Right ventricle myocardium inferior (tissue), 1 donor: Measurements from ENCODE around the gene KIF2A. TPM values are rescaled to one million over a fixed set of nuclear protein-coding genes. Genes with fewer than 3 reads are reported as not detected.
A peak's percentile ranks its signal among the peaks of the same experiment; 100 is the strongest.

ENCODE experiments used
- ATAC-seq: fragments of 200-7000 bp; cut with Tn5 transposase; one replicate; pipeline ENCODE4 v1.9.1; 2020; ENCODE audit warnings: mild to moderate bottlenecking, moderate library complexity
- DNase-seq: peaks from one replicate; pipeline ENCODE4 v3.0.0; 2021; ENCODE audit errors: missing footprints
- intact Hi-C: fragments of 100-400 bp; cut with DNase I; formaldehyde crosslinking; loops from one replicate; pipeline ENCODE4 v1.11.0; 2022
- total RNA-seq: library from RNA; stranded (reverse); fragmentation: NEBNext Ultra II Directional; extraction: Animal tissue kit (Norgen Biotek cat#: 25700); gene quantifications from one replicate; pipeline ENCODE4 v1.2.1, GENCODE V29; 2021
- donor health status: DM: no; HTN: yes; CAD: no; lungs with severe emphysema.

KIF2A gene
- total RNA-seq, 1 donor from 2014 or later: 9.8 TPM

DNA sequence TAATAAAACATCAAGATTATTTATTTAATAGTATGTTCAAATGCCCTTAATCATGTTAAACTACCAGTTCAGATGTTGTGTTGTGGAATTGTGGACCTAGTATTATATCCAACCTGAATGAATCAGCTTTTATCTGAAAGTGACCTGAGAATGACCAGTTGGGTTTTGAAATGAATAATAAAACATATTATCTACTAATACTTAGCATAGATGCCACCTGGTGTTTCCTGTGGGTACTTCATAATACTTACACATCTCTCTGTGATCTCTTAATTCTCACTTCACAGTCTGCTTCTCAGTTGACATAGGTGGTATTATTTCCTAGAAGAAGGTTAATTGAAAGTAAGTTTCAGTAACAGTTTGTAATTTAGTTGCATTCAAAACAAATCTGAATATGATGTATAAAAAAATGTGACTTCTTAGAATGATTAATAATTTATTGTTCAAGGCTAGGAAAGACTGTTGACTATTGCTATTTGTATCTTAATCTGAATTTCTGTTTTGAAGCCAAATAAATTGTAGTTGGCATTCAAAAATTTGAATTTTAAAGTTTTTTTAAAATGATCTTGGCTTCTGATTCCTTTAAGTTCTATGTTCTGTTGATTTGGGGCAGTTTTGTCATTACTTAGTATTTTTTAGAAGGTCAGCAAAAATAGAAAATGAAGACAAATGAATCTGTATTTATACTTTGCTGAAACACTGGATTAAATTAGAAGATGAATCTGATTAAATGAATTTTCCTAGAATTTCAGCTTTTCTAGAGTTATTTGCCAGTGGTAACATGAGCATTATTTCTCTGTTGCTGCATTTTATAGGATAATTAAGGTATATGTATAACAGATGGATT, 48.2 kb downstream of the KIF2A start:
- DNase-seq: no peak
- intact Hi-C loops: loop anchor here (5.0 to 10.0 kb wide), 2 partner anchors 49 to 132 kb away; partner anchors contain the start of gene KIF2A
- no peak for ATAC-seq

- intact Hi-C loops: no loop called here
- DNase-seq (no peak), ATAC-seq (no peak)
Measured at GRCh38 chr5:62362701-62363100, 56.7 kb downstream of the KIF2A start.

- DNase-seq (no peak), ATAC-seq (no peak)
- intact Hi-C loops: no loop called here
Measured at GRCh38 chr5:62369039-62369438, 63.0 kb downstream of the KIF2A start.

GRCh38 chr5:62371409-62371808, 65.4 kb downstream of the KIF2A start:
- ATAC-seq (no peak), DNase-seq (no peak)
- intact Hi-C loops: no loop called here

GRCh38 chr5:62372600-62372999, 66.6 kb downstream of the KIF2A start:
- ATAC-seq (no peak), DNase-seq (no peak)
- intact Hi-C loops: no loop called here

DNA sequence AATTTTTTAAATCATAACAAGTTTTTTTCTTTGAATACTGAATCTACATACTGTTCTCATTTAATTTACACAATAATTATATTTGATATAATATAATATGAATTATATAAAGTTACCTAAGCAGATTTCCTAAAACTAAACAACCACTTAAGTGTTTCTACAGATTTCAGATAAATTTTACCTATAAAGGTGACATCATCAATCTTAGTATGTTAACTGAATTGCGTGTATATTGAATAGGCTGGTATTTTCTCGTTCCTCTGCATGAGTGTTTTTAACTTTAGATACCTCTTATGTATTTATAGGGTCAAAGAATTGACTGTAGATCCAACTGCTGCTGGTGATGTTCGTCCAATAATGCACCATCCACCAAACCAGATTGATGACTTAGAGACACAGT, 67.4 kb downstream of the KIF2A start:
- no peak for ATAC-seq
- intact Hi-C loops: no loop called here
- no peak for DNase-seq

GRCh38 chr5:62374090-62374489, 68.1 kb downstream of the KIF2A start:
- ATAC-seq (no peak), DNase-seq (no peak)
- intact Hi-C loops: no loop called here

DNA sequence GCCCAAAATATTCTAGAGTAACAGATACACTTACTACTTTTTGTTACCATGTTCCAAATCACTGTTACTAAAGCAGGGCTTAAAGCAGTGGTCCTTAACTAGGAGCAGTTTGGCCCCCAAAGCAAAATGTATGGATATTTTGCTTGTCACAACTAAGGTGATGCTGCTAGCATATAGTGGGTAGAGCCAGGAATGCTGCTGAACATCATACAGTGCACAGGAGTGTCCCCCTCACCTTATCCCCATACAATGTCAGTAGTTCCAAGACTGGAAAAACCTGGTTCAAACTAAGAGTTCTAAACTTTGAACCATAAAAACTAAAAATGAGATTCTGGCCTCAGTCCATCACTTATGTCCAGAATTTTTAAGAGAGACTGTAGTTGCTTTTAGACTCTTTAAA, 69.6 kb downstream of the KIF2A start:
- DNase-seq: no peak
- intact Hi-C loops: no loop called here

GRCh38 chr5:62376064-62376463, 70.1 kb downstream of the KIF2A start:
- intact Hi-C loops: no loop called here
- ATAC-seq (no peak), DNase-seq (no peak)

More for the DNA sequence above, 69.6 kb downstream of the KIF2A start:
- ATAC-seq: no peak

GRCh38 chr5:62385131-62385530, 79.1 kb downstream of the KIF2A start:
- no peak for ATAC-seq
- DNase-seq: no peak
- intact Hi-C loops: no loop called here

- DNase-seq: no peak
- intact Hi-C loops: no loop called here
- ATAC-seq: no peak
Measured at GRCh38 chr5:62385816-62386400, 79.9 kb downstream of the KIF2A start.

DNA sequence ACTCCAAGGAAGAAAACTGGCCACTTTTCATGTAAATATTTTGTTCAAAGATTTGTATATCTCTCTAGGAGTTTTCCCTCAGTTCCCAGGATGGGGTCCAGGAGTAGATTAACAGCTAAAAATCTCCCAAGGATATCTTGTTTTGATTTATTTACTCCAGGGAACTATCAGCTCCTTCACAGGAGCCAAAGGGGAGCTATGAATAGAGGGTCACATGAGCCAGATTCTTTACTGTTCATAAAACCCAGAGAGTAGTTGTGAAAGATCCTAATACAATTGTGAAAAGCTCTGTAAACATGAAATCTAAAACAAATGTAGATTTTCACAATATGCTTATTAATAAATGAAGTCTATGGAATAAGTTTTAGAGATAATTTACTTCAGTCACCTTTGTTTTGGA, 80.8 kb downstream of the KIF2A start:
- DNase-seq (no peak), ATAC-seq (peak; percentile 54)
- intact Hi-C loops: no loop called here

DNA sequence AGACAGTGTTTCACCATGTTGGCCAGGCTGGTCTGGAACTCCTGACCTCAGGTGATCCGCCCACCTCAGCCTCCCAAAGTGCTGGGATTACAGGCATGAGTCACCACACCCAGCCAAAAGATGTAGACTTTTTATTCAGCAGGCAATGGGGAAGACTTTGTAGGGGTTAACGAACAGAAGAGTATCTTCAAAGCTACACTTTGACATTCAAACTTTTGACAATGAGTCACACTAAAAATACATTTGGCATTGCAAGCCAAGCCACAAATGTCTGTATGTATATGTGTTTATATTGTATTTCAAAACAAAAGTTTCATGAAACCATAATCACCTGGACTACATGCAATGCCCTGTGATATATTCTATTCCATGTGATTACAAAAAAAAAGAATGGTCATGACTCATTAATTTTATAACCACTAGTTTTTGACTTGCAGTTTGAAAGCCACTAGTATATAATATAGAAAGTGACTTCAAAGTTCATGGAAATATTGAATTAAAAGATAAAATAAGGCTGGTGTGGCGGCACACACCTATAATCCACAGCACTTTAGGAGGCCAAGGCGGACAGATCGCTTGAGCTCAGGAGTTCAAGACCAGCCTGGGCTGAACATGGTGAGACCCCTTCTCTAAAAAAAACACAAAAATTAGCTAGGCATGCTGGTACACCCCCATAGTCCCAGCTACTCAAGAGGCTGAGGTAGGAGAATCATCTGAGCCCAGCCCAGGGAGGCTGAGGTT, 89.4 kb downstream of the KIF2A start:
- ATAC-seq (no peak), DNase-seq (no peak)

GRCh38 chr5:62403411-62404250, 97.6 kb downstream of the KIF2A start, which contains the start of gene DIMT1:
DIMT1 (minus strand) TSS chr5:62403905; CDS start chr5:62403772, 133 bp downstream.
- intact Hi-C loops: loop anchor here (2.0 kb wide), 1 partner anchor 29 kb away; no protein-coding TSS in a partner anchor
- ATAC-seq: peak; percentile 100

More for the DNA sequence above, 89.4 kb downstream of the KIF2A start:
- intact Hi-C loops: no loop called here

DNA sequence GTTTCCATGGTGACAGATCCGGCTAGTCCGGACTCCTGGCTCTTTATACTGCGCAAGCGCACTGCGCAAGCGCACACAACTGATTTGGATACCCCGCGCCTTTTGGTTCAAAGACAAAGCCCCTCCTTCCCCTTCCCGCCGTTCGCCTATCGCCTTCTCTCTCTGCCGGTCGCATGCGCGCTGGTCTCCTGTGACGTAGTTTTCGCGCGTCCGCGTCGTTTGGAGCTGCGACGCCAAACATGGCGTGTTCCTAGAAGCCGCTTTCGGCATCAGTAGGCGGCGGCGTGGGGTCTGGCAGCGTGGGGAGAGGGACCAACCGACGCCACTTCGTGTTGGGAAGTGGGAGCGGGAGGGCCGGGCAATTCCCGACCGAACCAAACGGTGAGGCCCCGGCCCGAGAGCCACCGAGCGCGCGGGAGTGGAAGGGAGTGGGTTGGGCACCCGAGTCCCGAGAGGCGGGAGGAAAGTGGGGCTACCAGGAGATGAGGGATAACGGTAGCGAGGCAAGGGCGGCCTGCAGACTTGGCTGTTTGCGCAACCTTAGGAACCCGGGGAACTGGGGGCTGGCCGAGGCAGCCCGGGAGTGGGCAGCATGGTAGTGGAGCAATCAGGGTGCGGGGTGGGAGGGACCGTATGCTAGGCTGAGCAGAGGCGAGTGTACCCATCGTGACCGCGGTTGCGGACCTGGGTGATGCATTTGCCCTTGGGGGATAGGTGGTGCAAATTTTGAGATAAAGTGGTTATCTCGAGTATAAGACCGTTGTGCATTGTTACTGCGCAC, 106.7 kb downstream of the KIF2A start, which contains the start of gene IPO11:
Gene IPO11 (plus strand): TSS at position 215 of the 781 bp plus-strand sequence. CDS start 24,517 bp downstream, outside the sequence.
- ATAC-seq (peak; percentile 99), DNase-seq (peak; percentile 99)
- intact Hi-C loops: loop anchor here (5.0 kb wide), 1 partner anchor 105 kb away; the partner anchor contains the start of gene KIF2A

More at GRCh38 chr5:62403411-62404250, 97.6 kb downstream of the KIF2A start, which contains the start of gene DIMT1:
- DNase-seq: peak; percentile 97

GRCh38 chr5:62413711-62414110, 107.7 kb downstream of the KIF2A start:
- no peak for ATAC-seq
- intact Hi-C loops: loop anchor here (5.0 kb wide), 1 partner anchor 106 kb away; the partner anchor contains the start of gene KIF2A
- DNase-seq: no peak

GRCh38 chr5:62418462-62419076, 112.6 kb downstream of the KIF2A start:
- intact Hi-C loops: no loop called here
- no peak for DNase-seq
- ATAC-seq: peak; percentile 62
